ENCODE results near the gene SARDH. TPM values are rescaled to one million over a fixed set of nuclear protein-coding genes. Genes with fewer than 3 reads are reported as not detected.

The SARDH gene
- total and polyA plus RNA-seq, 2 of the 8 experiments (the other 6 are each of a cell fraction or from before 2014, with no cell fraction given): 6.4 to 7.4 TPM

- no peak for TF ChIP-seq CEBPB (IDR thresholded peaks at IDR 0.05; ENCODE audit: low read depth, low read length)
- no peak for TF ChIP-seq SP4 (IDR thresholded peaks at IDR 0.05; ENCODE audit: low read length)
- TF ChIP-seq HDAC6 (IDR thresholded peaks at IDR 0.05; ENCODE audit: low read depth, low read length): no peak
- no peak for TF ChIP-seq RFX5 (IDR thresholded peaks at IDR 0.05; ENCODE audit: borderline replicate concordance, low read depth, low read length)
- TF ChIP-seq POLR2AphosphoS5 (IDR thresholded peaks at IDR 0.05; ENCODE audit: low read depth, low read length): no peak
- no peak for TF ChIP-seq CTBP2 (IDR thresholded peaks at IDR 0.05; ENCODE audit: borderline replicate concordance, insufficient read depth, insufficient read length, low read length)
Observed at GRCh38 chr9:133638076-133638475, 100.1 kb downstream of the SARDH start (continued).
